ENCODE results near the gene CASTOR1. TPM values are rescaled to one million over a fixed set of nuclear protein-coding genes. Genes with fewer than 3 reads are reported as not detected.

CASTOR1 gene
- total and polyA plus RNA-seq, 2 donors (not counting 3 experiments of a cell fraction or from before 2014, with no cell fraction given) = 8.1 to 26.8 TPM

- dilution Hi-C loops (cut with MboI; ENCODE audit: extremely low pct_ligation_motif_present, low sequenced_read_pairs) (no loop called here), intact Hi-C loops (cut with micrococcal nuclease) (no loop called here)
- POLR2A ChIA-PET = interaction anchor here (1.8 kb wide), 1 partner anchor 28 kb away, joined by 4 read pairs; no protein-coding TSS in a partner anchor
- Histone ChIP-seq H3K9me3 (replicated peaks; ENCODE audit: control insufficient read depth, insufficient read depth, low read length) (no peaks in the 10 kb centered on the region), H3K36me3 (ENCODE audit: control insufficient read depth in 2 of 2, extremely low read depth in 1 of 2, insufficient read depth in 2 of 2, low read length in 2 of 2) (peaks cover 6 to 13% of the 10 kb centered on the region in 2 experiments), H3K27ac (ENCODE audit: insufficient read depth, low read depth, low read length) (no peak overlapping the region), H3K79me2 (ENCODE audit: control insufficient read depth, insufficient read depth, low read length) (no peaks in the 10 kb centered on the region), H3K4me1 (ENCODE audit: control insufficient read depth, extremely low read depth, insufficient read depth, low read length) (peaks cover 13% of the 10 kb centered on the region), H3K9me1 (replicated peaks; ENCODE audit: control insufficient read depth, extremely low read depth, insufficient read depth, low read length) (no peaks in the 10 kb centered on the region), H4K20me1 (replicated peaks; ENCODE audit: control insufficient read depth, extremely low read depth, insufficient read depth, low read length) (no peaks in the 10 kb centered on the region), H3K4me2 (ENCODE audit: insufficient read depth, low read length) (no peak overlapping the region), H2AFZ (ENCODE audit: low read depth, low read length) (no peak overlapping the region), H3K9ac (replicated peaks; ENCODE audit: extremely low read depth, insufficient read depth, low read length) (no peak overlapping the region), H3K27me3 (ENCODE audit: control insufficient read depth in 2 of 2, insufficient read depth in 2 of 2, low read length in 2 of 2) (no peaks in the 10 kb centered on the region), H3K4me3 (replicated peaks in 1 of 3; ENCODE audit: insufficient read depth in 1 of 3, low read depth in 1 of 3, low read length in 3 of 3) (no peak overlapping the region)
- CTCF ChIA-PET = interaction anchor here (1.2 to 14.7 kb wide), 6 partner anchors 24 to 64 kb away, joined by 4 to 164 read pairs (median 13); partner anchors contain the start of gene CASTOR1
- TF ChIP-seq GATA2 (IDR thresholded peaks at IDR 0.05; ENCODE audit: insufficient read depth, insufficient read length, low read depth, low read length) = no peak
- TF ChIP-seq, protein P1, sequence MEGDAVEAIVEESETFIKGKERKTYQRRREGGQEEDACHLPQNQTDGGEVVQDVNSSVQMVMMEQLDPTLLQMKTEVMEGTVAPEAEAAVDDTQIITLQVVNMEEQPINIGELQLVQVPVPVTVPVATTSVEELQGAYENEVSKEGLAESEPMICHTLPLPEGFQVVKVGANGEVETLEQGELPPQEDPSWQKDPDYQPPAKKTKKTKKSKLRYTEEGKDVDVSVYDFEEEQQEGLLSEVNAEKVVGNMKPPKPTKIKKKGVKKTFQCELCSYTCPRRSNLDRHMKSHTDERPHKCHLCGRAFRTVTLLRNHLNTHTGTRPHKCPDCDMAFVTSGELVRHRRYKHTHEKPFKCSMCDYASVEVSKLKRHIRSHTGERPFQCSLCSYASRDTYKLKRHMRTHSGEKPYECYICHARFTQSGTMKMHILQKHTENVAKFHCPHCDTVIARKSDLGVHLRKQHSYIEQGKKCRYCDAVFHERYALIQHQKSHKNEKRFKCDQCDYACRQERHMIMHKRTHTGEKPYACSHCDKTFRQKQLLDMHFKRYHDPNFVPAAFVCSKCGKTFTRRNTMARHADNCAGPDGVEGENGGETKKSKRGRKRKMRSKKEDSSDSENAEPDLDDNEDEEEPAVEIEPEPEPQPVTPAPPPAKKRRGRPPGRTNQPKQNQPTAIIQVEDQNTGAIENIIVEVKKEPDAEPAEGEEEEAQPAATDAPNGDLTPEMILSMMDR (IDR thresholded peaks at IDR 0.05; ENCODE audit: extremely low read depth in 1 of 2, insufficient read depth in 1 of 2, low read depth in 1 of 2, low read length in 2 of 2) = no peak
- TF ChIP-seq MYC (IDR thresholded peaks at IDR 0.05; ENCODE audit: low read depth, low read length) = no peak
- TF ChIP-seq POLR2A (IDR thresholded peaks at IDR 0.05; ENCODE audit: low read depth, low read length) = no peak
- no peak for TF ChIP-seq FOS (IDR thresholded peaks at IDR 0.05; ENCODE audit: borderline replicate concordance, insufficient read depth, low read length)
- BruUV-seq (replicated peaks) = no TSS peak
- no peak for DNase-seq (ENCODE audit: low read depth, low spot score)
- FAIRE-seq = no peak
Measured at GRCh38 chr22:30328466-30329049, 39.3 kb upstream of the CASTOR1 start.

All from endothelial cell of umbilical vein (primary cell).